CD4-positive, alpha-beta T cell treated with Interleukin-4 for 4 hours (primary cell): ENCODE measurements around the gene KLC1.
"Not testable (repeated sequence)": the region's sequence is repeated elsewhere in the genome, so short reads cannot be mapped to it uniquely, and the experiment has no call there.

Source experiments
- DNase-seq: peaks from one replicate; pipeline ENCODE4 v3.0.0-alpha.2; 2020

The KLC1 gene

GRCh38 chr14:103628684-103629502 lies at the start of gene KLC1:
Gene KLC1 (plus strand): TSS chr14:103629211. CDS start chr14:103654565, 25,354 bp downstream.
- peak; percentile 67 for DNase-seq

DNA sequence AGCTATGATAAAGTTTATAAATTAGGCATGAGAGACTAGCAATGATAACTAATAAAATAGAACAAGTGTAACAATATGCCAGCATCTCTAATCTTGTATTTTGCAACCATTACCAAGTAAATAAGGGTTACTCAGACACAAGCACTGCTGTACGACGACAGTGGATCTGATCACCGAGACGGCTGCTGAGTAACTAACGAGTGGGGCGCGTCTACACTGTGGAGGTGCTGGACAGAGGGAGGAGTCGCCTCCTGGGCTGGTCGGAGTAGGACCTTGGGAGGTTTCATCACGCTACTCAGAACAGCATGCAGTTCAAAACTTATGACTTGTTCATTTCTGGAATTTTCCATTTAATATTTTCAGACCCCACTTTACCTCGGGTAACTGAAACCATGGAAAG lies 47.8 kb upstream of the KLC1 start:
- no peak for DNase-seq

DNA sequence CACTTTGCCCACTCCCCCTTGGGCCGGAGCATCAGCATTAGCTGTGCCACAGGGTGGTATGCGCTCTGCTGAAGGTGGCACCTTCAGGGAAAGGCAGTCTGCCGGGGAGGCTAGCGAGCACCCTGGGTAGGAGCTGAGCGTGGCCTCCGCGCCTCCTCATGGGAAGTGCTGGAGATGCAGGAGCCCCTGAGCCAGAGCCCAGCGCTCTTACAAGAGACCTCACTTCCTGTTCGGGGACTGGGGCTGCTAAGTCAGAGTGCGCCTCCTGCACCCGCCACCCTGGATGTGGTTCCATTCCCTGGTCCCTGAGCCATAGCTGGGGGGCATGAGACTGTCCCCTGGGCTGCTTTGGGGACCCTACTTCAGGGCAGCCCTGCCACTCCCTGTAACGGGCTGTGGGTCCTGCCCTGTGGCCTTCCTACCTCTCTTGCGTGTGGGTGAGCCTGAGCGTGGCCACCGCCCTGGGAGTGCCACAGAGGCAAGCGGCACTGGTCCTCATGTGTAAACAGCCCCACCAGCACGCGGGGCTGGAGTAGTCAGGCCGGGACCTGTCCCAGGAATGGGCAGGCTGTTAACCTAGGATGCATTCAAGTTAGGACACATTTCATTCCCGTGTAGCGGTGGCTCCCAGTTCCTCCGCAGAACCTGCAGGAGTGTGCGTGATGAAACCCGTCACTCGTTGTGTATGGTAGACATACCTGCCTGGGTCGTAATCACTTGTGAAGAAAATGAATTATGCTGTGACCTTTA lies 46.9 kb upstream of the KLC1 start:
- no peak for DNase-seq

- no peak for DNase-seq
These were observed 44.6 kb upstream of the KLC1 start for GRCh38 chr14:103584326-103584915.

- no peak for DNase-seq
These were observed 35.4 kb upstream of the KLC1 start for GRCh38 chr14:103593577-103593976.

DNA sequence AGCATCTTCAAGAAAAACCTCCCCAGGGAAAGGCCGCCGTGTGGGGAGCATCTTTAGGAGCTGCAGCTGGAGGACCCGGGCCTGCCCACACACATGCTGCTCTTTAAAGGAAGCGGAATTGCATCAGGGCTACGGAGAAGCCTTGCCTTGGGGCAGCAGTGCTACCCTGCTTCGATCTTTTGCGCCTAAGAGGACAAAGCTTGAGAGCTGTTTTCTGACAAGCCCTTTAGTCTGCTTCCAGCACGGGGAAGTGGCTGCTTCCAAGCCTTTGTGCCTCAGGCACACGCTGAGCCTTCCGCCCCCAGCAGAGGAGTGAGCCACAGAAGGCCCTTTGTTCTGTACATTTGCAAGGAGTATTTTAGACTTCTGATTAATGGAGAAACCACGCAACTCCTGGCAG lies 34.7 kb upstream of the KLC1 start:
- no peak for DNase-seq

GRCh38 chr14:103597623-103598377 lies 31.2 kb upstream of the KLC1 start:
- no peak for DNase-seq

GRCh38 chr14:103600503-103600902 lies 28.5 kb upstream of the KLC1 start:
- no peak for DNase-seq

DNA sequence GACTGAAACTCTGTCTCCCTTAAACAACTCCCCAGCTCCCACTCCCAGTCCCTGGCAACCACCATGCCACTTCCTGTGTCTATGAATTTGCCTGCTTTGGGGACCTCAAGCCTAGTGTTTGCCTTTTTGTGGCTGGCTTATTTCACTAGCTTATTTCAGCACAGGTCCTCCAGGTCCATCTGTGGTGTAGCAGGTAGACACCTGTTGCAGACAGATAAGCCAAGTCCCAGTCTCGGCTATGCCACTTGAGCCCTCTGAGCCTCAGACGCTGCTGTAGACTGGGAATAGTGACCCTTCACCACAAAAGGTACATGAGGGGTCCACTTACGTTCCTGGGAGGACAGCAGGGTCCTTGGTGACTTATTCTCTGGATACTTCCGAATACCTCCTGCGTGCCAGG lies 24.4 kb upstream of the KLC1 start:
- DNase-seq: no peak

DNA sequence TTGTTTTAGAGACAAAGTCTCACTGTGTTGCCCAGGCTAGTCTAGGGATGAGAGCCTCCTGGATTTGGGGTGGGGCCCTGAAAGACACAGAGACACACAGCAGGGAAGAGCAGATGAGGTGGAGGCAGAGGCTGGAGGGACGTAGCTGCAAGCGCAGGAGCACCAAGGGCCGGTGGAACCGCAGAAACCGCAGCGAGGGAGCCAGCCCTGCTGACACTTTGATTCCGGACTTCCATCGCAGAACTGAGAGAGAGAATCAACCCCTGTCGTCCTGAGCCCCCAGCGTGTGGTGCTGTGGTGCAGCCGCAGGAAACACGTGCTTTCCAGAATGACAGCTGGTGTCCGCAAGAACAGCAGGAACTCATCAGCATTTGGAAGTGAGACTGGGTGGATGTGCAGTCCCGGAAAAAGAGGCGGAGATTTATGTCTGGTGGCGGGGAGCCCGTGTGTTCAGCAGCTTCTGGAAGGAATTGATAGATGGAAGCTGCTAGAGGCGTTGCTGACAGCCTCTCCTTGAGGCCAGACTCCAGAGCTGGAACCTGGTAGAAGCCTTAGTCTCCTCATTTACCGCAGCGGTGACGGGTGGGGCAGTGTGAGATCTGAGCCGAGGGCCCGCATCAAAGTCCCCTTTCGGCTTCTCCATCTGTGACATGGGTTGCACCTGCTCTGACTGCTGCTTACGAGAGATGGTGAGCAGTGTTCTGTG lies 21.9 kb upstream of the KLC1 start:
- peak; percentile 52 for DNase-seq

GRCh38 chr14:103607822-103608221 lies 21.2 kb upstream of the KLC1 start:
- no peak for DNase-seq

DNA sequence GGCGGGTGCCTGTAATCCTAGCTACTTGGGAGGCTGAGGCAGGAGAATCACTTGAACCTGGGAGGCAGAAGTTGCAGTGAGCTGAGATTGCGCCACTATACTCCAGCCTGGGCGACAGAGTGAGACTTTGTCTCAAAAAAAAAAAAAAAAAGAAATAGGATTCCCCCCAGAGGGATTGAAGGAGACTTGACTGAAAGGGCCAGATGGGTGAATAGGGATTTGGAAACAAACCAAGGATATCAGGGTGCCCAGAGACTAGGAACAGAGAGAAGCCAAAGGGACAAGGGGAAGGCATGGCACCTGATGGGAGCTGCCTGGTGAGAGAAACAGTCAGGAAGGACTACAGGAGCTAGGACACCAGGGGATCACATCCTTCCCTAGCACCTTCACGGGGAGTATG lies 19.9 kb upstream of the KLC1 start:
- not testable (repeated sequence) for DNase-seq

GRCh38 chr14:103611215-103611614 lies 17.8 kb upstream of the KLC1 start:
- no peak for DNase-seq

DNA sequence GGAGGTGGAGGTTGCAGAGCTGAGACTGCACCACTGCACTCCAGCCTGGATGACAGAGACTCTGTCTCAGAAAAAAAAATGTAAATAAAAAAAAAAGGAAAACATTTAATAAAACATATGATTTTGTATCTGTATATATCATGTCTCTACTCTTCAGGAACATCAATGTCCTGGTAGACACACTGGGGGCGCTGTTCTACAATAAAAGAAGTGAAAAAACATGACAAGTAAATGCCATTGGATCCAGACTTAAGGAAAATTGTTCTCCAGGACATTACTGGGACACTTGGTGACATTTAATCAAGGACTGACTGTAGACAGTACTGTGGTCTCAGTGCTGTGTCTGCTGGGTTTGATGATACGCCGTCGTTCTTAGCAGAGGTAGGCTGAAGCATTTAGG lies 15.5 kb upstream of the KLC1 start:
- no peak for DNase-seq

GRCh38 chr14:103616635-103617300 lies 12.2 kb upstream of the KLC1 start:
- DNase-seq: no peak

- no peak for DNase-seq
These were observed 10.0 kb upstream of the KLC1 start for GRCh38 chr14:103619057-103619456.

- no peak for DNase-seq
These were observed 7.2 kb upstream of the KLC1 start for GRCh38 chr14:103621860-103622259.

DNA sequence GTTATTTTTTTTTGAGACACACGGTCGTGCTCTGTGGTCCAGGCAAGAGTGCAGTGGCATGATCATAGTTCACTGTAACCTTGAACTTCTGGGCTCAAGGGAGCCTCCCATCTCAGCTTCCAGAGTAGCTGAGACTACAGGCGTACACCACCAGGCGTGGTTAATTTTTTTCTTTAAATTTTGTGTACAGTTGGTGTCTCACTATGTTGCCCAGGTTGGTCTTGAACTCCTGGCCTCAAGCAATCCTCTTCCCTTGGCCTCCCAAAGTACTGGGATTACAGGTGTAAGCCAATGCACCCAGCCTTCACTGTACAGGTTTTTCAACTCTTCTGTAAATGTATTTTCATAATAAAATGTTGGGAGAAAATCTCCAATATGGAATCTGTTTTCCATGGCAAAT lies 5.7 kb upstream of the KLC1 start:
- DNase-seq: no peak

GRCh38 chr14:103623883-103624482 lies 5.0 kb upstream of the KLC1 start:
- no peak for DNase-seq

DNA sequence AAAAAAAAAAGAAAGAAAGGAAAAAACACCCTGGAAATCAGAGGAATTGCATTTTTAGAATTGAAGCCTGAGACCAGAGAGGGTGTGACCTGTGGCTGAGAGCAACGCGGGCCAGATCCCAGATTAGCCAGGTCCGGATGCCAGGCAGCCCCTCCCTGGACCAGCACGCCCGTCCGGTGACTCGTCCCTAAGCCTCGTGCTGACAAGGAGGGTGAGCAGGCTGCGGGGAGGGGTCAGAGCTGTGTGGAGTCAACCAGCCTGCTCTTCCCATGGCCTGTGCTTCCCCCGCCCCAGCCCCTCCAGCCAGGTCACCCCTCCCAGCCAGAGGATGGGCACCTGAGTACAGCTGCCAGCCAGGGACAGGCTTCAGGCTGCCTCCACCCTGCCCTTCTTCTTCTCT lies 4.2 kb upstream of the KLC1 start:
- DNase-seq: peak; percentile 6

- DNase-seq: peak; percentile 31
These were observed 3.5 kb upstream of the KLC1 start for GRCh38 chr14:103625356-103626095.
